Measurements from ENCODE around the gene PCMTD2. TPM values are rescaled to one million over a fixed set of nuclear protein-coding genes. Genes with fewer than 3 reads are reported as not detected.

PCMTD2 gene
- total and polyA plus RNA-seq, 2 of the 13 experiments (the other 11 are each of a cell fraction or from before 2014, with no cell fraction given): 47.0 to 76.9 TPM

GRCh38 chr20:64234291-64234791, 21.2 kb upstream of the PCMTD2 start (continued):
- 0 out of 2 replicates have a peak, but pooled peaks have one; percentile 51 for TF ChIP-seq AHDC1 (CRISPR knock-in tag; IDR thresholded peaks at IDR 0.05; ENCODE audit: borderline replicate concordance)
- no peak for TF ChIP-seq PHF5A (CRISPR knock-in tag; IDR thresholded peaks at IDR 0.05; ENCODE audit: low read depth, unreplicated experiment)
- 0 out of 2 replicates have a peak, but pooled peaks have one; percentile 57 for TF ChIP-seq JUND (CRISPR knock-in tag; IDR thresholded peaks at IDR 0.05)
- peak; percentile 71; the same call in 1 of the 2 replicates for TF ChIP-seq ZNF280B (CRISPR knock-in tag; IDR thresholded peaks at IDR 0.05; ENCODE audit: borderline replicate concordance)
- TF ChIP-seq, protein P1, sequence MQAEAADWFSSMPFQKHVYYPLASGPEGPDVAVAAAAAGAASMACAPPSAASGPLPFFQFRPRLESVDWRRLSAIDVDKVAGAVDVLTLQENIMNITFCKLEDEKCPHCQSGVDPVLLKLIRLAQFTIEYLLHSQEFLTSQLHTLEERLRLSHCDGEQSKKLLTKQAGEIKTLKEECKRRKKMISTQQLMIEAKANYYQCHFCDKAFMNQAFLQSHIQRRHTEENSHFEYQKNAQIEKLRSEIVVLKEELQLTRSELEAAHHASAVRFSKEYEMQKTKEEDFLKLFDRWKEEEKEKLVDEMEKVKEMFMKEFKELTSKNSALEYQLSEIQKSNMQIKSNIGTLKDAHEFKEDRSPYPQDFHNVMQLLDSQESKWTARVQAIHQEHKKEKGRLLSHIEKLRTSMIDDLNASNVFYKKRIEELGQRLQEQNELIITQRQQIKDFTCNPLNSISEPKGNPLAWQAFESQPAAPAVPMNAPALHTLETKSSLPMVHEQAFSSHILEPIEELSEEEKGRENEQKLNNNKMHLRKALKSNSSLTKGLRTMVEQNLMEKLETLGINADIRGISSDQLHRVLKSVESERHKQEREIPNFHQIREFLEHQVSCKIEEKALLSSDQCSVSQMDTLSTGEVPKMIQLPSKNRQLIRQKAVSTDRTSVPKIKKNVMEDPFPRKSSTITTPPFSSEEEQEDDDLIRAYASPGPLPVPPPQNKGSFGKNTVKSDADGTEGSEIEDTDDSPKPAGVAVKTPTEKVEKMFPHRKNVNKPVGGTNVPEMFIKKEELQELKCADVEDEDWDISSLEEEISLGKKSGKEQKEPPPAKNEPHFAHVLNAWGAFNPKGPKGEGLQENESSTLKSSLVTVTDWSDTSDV (CRISPR knock-in tag; IDR thresholded peaks at IDR 0.05): 0 out of 2 replicates have a peak, but pooled peaks have one; percentile 38
- TF ChIP-seq, protein P2, sequence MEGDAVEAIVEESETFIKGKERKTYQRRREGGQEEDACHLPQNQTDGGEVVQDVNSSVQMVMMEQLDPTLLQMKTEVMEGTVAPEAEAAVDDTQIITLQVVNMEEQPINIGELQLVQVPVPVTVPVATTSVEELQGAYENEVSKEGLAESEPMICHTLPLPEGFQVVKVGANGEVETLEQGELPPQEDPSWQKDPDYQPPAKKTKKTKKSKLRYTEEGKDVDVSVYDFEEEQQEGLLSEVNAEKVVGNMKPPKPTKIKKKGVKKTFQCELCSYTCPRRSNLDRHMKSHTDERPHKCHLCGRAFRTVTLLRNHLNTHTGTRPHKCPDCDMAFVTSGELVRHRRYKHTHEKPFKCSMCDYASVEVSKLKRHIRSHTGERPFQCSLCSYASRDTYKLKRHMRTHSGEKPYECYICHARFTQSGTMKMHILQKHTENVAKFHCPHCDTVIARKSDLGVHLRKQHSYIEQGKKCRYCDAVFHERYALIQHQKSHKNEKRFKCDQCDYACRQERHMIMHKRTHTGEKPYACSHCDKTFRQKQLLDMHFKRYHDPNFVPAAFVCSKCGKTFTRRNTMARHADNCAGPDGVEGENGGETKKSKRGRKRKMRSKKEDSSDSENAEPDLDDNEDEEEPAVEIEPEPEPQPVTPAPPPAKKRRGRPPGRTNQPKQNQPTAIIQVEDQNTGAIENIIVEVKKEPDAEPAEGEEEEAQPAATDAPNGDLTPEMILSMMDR (CRISPR knock-in tag; IDR thresholded peaks at IDR 0.05): peak; percentile 44
- TF ChIP-seq RCOR2 (CRISPR knock-in tag; IDR thresholded peaks at IDR 0.05): no peak
- TF ChIP-seq, protein P3, sequence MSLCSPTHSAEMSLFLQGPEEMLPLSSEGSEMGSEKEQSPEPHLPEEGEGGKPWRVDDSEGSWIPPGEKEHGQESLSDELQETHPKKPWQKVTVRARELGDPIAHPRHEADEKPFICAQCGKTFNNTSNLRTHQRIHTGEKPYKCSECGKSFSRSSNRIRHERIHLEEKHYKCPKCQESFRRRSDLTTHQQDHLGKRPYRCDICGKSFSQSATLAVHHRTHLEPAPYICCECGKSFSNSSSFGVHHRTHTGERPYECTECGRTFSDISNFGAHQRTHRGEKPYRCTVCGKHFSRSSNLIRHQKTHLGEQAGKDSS (CRISPR knock-in tag; IDR thresholded peaks at IDR 0.05; ENCODE audit: borderline replicate concordance, low read depth): peak; percentile 83; the same call in 1 of the 2 replicates
- TF ChIP-seq LCORL (IDR thresholded peaks at IDR 0.05): no peak
- peak; percentile 78; the same call in 1 of the 2 replicates for TF ChIP-seq LCORL (CRISPR knock-in tag; IDR thresholded peaks at IDR 0.05)
- TF ChIP-seq NR2C2 (CRISPR knock-in tag; IDR thresholded peaks at IDR 0.05; ENCODE audit: borderline replicate concordance): peak; percentile 93
- TF ChIP-seq ATF4 (CRISPR knock-in tag; IDR thresholded peaks at IDR 0.05): no peak
